ENCODE measurements around the gene NDUFB6.

The NDUFB6 gene

DNA sequence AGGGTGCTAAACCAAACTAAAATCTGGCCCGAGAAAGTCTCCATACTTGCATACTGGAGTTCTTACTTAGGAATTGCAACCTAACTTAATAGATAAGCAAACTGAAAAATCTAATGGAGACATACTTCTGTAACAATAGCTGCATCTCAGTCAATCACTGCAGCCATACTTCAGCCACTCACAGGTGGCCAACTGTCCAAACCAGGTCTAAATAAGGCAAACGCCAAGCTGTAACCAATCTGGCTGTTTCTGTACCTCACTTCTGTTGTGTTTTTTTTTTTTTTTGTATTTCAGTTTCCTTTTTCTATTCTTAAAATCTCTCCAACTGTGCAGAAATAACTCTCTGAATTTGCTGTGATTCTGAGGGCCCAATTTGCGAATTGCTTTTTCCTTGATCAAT is 4.4 kb upstream of the NDUFB6 start:
- no peak for ATAC-seq

DNA sequence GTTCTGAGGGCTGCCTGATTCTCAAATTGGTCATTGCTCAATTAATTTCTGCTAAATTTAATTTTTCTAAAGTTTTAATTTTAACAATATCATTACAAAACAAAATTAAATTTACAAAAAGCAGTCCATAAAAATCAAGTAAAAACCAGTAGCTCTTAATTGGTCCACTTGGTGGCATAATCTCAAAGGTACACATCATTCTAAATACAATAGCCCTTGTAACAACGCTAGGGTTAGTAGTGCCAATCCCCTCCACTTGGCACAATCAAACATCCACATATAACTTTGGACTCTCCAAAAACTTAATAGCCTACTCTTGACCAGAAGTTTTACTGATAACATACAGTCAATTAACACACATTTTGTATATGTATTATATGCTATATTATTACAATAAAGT is 1.9 kb upstream of the NDUFB6 start:
- no peak for ATAC-seq
- TF ChIP-seq ZNF565 (CRISPR knock-in tag; conservative IDR thresholded peaks at IDR 0.05; ENCODE audit: low read depth), result no peak
- TF ChIP-seq ZC3H10 (CRISPR knock-in tag; IDR thresholded peaks at IDR 0.05), result no peak
- no peak for TF ChIP-seq ARNTL (CRISPR knock-in tag; IDR thresholded peaks at IDR 0.05; ENCODE audit: borderline replicate concordance, low read depth)
- TF ChIP-seq, protein P1, sequence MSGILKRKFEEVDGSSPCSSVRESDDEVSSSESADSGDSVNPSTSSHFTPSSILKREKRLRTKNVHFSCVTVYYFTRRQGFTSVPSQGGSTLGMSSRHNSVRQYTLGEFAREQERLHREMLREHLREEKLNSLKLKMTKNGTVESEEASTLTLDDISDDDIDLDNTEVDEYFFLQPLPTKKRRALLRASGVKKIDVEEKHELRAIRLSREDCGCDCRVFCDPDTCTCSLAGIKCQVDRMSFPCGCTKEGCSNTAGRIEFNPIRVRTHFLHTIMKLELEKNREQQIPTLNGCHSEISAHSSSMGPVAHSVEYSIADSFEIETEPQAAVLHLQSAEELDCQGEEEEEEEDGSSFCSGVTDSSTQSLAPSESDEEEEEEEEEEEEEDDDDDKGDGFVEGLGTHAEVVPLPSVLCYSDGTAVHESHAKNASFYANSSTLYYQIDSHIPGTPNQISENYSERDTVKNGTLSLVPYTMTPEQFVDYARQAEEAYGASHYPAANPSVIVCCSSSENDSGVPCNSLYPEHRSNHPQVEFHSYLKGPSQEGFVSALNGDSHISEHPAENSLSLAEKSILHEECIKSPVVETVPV (CRISPR knock-in tag; IDR thresholded peaks at IDR 0.05), result no peak
- no peak for TF ChIP-seq TCF4 (CRISPR knock-in tag; IDR thresholded peaks at IDR 0.05; ENCODE audit: borderline replicate concordance)
- TF ChIP-seq PPARA (CRISPR knock-in tag; IDR thresholded peaks at IDR 0.05; ENCODE audit: borderline replicate concordance), result no peak
- TF ChIP-seq OSR1 (CRISPR knock-in tag; IDR thresholded peaks at IDR 0.05), result no peak
- no peak for TF ChIP-seq ISL1 (CRISPR knock-in tag; IDR thresholded peaks at IDR 0.05)
- TF ChIP-seq, protein P2, sequence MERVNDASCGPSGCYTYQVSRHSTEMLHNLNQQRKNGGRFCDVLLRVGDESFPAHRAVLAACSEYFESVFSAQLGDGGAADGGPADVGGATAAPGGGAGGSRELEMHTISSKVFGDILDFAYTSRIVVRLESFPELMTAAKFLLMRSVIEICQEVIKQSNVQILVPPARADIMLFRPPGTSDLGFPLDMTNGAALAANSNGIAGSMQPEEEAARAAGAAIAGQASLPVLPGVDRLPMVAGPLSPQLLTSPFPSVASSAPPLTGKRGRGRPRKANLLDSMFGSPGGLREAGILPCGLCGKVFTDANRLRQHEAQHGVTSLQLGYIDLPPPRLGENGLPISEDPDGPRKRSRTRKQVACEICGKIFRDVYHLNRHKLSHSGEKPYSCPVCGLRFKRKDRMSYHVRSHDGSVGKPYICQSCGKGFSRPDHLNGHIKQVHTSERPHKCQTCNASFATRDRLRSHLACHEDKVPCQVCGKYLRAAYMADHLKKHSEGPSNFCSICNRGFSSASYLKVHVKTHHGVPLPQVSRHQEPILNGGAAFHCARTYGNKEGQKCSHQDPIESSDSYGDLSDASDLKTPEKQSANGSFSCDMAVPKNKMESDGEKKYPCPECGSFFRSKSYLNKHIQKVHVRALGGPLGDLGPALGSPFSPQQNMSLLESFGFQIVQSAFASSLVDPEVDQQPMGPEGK (CRISPR knock-in tag; IDR thresholded peaks at IDR 0.05; ENCODE audit: borderline replicate concordance), result no peak
- TF ChIP-seq, protein P3, sequence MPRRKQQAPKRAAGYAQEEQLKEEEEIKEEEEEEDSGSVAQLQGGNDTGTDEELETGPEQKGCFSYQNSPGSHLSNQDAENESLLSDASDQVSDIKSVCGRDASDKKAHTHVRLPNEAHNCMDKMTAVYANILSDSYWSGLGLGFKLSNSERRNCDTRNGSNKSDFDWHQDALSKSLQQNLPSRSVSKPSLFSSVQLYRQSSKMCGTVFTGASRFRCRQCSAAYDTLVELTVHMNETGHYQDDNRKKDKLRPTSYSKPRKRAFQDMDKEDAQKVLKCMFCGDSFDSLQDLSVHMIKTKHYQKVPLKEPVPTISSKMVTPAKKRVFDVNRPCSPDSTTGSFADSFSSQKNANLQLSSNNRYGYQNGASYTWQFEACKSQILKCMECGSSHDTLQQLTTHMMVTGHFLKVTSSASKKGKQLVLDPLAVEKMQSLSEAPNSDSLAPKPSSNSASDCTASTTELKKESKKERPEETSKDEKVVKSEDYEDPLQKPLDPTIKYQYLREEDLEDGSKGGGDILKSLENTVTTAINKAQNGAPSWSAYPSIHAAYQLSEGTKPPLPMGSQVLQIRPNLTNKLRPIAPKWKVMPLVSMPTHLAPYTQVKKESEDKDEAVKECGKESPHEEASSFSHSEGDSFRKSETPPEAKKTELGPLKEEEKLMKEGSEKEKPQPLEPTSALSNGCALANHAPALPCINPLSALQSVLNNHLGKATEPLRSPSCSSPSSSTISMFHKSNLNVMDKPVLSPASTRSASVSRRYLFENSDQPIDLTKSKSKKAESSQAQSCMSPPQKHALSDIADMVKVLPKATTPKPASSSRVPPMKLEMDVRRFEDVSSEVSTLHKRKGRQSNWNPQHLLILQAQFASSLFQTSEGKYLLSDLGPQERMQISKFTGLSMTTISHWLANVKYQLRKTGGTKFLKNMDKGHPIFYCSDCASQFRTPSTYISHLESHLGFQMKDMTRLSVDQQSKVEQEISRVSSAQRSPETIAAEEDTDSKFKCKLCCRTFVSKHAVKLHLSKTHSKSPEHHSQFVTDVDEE (CRISPR knock-in tag; IDR thresholded peaks at IDR 0.05), result no peak
- TF ChIP-seq GLIS3 (CRISPR knock-in tag; IDR thresholded peaks at IDR 0.05), result no peak

More for the DNA sequence above, 4.4 kb upstream of the NDUFB6 start:
- TF ChIP-seq, protein P1 (CRISPR knock-in tag; IDR thresholded peaks at IDR 0.05), result no peak
- TF ChIP-seq, protein P4, sequence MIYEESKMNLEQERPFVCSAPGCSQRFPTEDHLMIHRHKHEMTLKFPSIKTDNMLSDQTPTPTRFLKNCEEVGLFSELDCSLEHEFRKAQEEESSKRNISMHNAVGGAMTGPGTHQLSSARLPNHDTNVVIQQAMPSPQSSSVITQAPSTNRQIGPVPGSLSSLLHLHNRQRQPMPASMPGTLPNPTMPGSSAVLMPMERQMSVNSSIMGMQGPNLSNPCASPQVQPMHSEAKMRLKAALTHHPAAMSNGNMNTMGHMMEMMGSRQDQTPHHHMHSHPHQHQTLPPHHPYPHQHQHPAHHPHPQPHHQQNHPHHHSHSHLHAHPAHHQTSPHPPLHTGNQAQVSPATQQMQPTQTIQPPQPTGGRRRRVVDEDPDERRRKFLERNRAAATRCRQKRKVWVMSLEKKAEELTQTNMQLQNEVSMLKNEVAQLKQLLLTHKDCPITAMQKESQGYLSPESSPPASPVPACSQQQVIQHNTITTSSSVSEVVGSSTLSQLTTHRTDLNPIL (CRISPR knock-in tag; IDR thresholded peaks at IDR 0.05; ENCODE audit: low read depth), result no peak
- no peak for TF ChIP-seq ZC3H10 (CRISPR knock-in tag; IDR thresholded peaks at IDR 0.05)
- no peak for TF ChIP-seq ARNTL (CRISPR knock-in tag; IDR thresholded peaks at IDR 0.05; ENCODE audit: borderline replicate concordance, low read depth)
- TF ChIP-seq GLIS3 (CRISPR knock-in tag; IDR thresholded peaks at IDR 0.05), result no peak
- TF ChIP-seq ZNF70 (CRISPR knock-in tag; IDR thresholded peaks at IDR 0.05), result no peak
- TF ChIP-seq, protein P2 (CRISPR knock-in tag; IDR thresholded peaks at IDR 0.05; ENCODE audit: borderline replicate concordance), result no peak
- TF ChIP-seq CSDC2 (CRISPR knock-in tag; IDR thresholded peaks at IDR 0.05), result no peak
- no peak for TF ChIP-seq PPARA (CRISPR knock-in tag; IDR thresholded peaks at IDR 0.05; ENCODE audit: borderline replicate concordance)
- no peak for TF ChIP-seq ZFP30 (CRISPR knock-in tag; IDR thresholded peaks at IDR 0.05)
- TF ChIP-seq, protein P5, sequence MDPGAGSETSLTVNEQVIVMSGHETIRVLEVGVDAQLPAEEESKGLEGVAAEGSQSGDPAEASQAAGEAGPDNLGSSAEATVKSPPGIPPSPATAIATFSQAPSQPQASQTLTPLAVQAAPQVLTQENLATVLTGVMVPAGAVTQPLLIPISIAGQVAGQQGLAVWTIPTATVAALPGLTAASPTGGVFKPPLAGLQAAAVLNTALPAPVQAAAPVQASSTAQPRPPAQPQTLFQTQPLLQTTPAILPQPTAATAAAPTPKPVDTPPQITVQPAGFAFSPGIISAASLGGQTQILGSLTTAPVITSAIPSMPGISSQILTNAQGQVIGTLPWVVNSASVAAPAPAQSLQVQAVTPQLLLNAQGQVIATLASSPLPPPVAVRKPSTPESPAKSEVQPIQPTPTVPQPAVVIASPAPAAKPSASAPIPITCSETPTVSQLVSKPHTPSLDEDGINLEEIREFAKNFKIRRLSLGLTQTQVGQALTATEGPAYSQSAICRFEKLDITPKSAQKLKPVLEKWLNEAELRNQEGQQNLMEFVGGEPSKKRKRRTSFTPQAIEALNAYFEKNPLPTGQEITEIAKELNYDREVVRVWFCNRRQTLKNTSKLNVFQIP (CRISPR knock-in tag; IDR thresholded peaks at IDR 0.05; ENCODE audit: borderline replicate concordance, low read depth), result no peak
- TF ChIP-seq ZNF8 (CRISPR knock-in tag; IDR thresholded peaks at IDR 0.05), result no peak
- TF ChIP-seq, protein P3 (CRISPR knock-in tag; IDR thresholded peaks at IDR 0.05), result no peak
- TF ChIP-seq ESRRG (CRISPR knock-in tag; IDR thresholded peaks at IDR 0.05), result no peak
- no peak for TF ChIP-seq ZNF565 (CRISPR knock-in tag; conservative IDR thresholded peaks at IDR 0.05; ENCODE audit: low read depth)
- no peak for TF ChIP-seq BACH2 (CRISPR knock-in tag; IDR thresholded peaks at IDR 0.05; ENCODE audit: borderline replicate concordance)

Data from SK-N-SH treated with all-trans-retinoic acid at 6 μM for 48 hours (cell line).